ENCODE results near the gene GRAMD2B. TPM values are rescaled to one million over a fixed set of nuclear protein-coding genes. Genes with fewer than 3 reads are reported as not detected.
A peak's percentile ranks its signal among the peaks of the same experiment; 100 is the strongest.

GRAMD2B gene
- total RNA-seq, 4 donors from 2014 or later = 43.9 to 85.0 (median 52.3) TPM

DNA sequence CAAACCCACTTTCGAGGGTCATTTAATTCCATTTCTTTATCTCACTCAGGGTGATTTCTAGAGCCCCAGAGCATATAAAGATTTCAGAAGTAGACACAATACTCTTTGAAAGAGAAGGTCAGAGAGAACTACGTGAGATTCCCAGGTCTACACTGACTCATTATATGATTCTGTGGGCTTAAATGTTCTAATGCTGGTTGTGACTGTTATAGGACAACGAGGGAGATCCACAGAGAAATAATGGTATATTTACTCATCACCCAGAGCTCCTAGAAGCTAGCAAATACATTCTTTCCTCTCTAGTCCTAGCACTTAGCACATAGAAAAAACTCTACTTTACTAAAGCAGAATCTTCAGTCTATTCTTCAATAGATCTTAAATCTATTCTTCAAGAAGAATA, 39.4 kb upstream of the GRAMD2B start:
- H3K27me3 ChIP-seq = no peaks in the 10 kb centered on the region
- H3K4me1 ChIP-seq = peaks cover 11% of the 10 kb centered on the region
- no peak overlapping the region for H3K4me3 ChIP-seq
- H3K27ac ChIP-seq = no peak overlapping the region
- no peaks in the 10 kb centered on the region for H3K36me3 ChIP-seq
- H3K9me3 ChIP-seq = no peaks in the 10 kb centered on the region
- TF ChIP-seq POLR2A (IDR thresholded peaks at IDR 0.05) = no peak
- no peak for TF ChIP-seq POLR2AphosphoS5 (IDR thresholded peaks at IDR 0.05)
- TF ChIP-seq EP300 (IDR thresholded peaks at IDR 0.05) = no peak
- TF ChIP-seq, protein P1, sequence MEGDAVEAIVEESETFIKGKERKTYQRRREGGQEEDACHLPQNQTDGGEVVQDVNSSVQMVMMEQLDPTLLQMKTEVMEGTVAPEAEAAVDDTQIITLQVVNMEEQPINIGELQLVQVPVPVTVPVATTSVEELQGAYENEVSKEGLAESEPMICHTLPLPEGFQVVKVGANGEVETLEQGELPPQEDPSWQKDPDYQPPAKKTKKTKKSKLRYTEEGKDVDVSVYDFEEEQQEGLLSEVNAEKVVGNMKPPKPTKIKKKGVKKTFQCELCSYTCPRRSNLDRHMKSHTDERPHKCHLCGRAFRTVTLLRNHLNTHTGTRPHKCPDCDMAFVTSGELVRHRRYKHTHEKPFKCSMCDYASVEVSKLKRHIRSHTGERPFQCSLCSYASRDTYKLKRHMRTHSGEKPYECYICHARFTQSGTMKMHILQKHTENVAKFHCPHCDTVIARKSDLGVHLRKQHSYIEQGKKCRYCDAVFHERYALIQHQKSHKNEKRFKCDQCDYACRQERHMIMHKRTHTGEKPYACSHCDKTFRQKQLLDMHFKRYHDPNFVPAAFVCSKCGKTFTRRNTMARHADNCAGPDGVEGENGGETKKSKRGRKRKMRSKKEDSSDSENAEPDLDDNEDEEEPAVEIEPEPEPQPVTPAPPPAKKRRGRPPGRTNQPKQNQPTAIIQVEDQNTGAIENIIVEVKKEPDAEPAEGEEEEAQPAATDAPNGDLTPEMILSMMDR (IDR thresholded peaks at IDR 0.05) = no peak
- WGBS = 85% methylated on average over 3 of the region's 3 CpGs
- DNase-seq (ENCODE audit: low spot score in 2 of 2) = no peak

DNA sequence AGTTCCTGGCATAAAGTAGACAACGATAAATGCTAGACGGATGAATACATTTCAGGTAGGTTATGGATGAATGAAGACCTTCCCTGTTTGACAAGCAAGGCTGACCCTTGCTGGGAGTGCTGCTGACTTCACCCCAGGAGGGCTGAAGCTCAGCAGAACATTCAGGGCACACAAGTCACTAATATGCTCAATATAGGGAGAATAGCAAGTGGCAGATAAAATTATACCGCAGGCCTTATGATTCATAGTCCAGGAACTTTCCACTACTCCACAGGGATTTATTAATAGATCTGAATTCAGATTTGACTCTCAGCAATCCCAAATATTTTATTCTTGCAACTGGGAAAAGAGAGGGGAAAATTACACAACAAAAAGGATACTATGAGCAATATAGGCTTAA, 38.2 kb upstream of the GRAMD2B start:
- Histone ChIP-seq H3K27ac (peak overlapping the region; percentile 19), H3K36me3 (no peaks in the 10 kb centered on the region), H3K4me1 (peaks cover 11% of the 10 kb centered on the region), H3K9me3 (no peaks in the 10 kb centered on the region), H3K27me3 (no peaks in the 10 kb centered on the region), H3K4me3 (no peak overlapping the region)
- WGBS = 39% methylated on average over 3 of the region's 3 CpGs
- DNase-seq (ENCODE audit: low spot score in 2 of 2) = no peak
- TF ChIP-seq POLR2A (IDR thresholded peaks at IDR 0.05) = no peak
- TF ChIP-seq EP300 (IDR thresholded peaks at IDR 0.05) = no peak
- TF ChIP-seq POLR2AphosphoS5 (IDR thresholded peaks at IDR 0.05) = no peak
- TF ChIP-seq, protein P1 (IDR thresholded peaks at IDR 0.05) = no peak

DNA sequence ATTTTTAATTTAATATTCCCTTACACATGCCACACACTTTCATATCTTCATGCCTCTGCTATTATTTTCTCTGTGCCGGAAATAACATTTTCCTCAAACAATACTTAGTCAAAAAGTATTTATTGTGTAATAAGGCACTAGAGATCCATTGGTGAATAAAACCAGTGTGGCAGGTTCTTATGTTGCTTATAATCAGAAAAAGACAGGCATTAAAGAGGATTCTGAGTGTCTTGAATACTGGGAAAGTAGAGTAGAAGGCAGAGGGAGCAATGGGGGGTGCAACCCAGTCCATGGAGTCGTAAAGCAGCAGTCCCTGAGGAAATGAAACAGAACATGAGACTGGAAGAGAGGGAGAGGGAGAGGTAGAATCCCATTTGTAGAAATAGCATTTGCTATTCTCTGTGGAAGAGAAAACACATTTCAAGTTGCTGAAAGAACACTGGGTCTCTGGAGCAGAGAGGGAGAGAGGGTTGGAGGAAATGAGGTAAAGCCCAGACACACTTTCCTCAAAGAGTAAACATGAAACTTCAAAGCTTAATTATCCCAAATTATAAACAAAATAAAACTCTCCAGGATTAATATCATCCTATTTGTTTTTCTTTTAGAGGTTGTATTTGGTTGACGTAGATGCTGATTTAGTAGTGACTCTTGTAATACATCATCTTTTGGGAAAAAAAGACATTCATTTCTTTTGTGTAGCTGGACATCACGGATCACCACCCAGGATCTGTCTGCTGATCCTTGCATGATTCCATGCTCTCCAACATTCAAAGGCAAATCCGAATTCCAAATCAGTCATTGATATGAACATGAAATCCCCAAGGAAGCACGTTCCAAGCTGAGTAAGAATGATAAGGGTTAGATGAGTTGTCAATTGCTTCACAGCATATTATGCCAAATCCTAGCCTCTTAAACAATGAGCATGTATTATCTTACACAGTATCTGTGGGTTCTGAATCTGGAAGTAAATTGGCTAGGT, 37.4 kb upstream of the GRAMD2B start:
- TF ChIP-seq EP300 (IDR thresholded peaks at IDR 0.05) (no peak), POLR2A (IDR thresholded peaks at IDR 0.05) (no peak), POLR2AphosphoS5 (IDR thresholded peaks at IDR 0.05) (no peak)
- TF ChIP-seq, protein P1 (IDR thresholded peaks at IDR 0.05) = no peak
- no peaks in the 10 kb centered on the region for H3K36me3 ChIP-seq
- no peaks in the 10 kb centered on the region for H3K27me3 ChIP-seq
- no peak overlapping the region for H3K4me3 ChIP-seq
- no peaks in the 10 kb centered on the region for H3K9me3 ChIP-seq
- H3K27ac ChIP-seq = peak overlapping the region; percentile 19
- 65% methylated on average over 6 of the region's 6 CpGs for WGBS
- peaks cover 11% of the 10 kb centered on the region for H3K4me1 ChIP-seq
- no peak for DNase-seq (ENCODE audit: low spot score in 2 of 2)

DNA sequence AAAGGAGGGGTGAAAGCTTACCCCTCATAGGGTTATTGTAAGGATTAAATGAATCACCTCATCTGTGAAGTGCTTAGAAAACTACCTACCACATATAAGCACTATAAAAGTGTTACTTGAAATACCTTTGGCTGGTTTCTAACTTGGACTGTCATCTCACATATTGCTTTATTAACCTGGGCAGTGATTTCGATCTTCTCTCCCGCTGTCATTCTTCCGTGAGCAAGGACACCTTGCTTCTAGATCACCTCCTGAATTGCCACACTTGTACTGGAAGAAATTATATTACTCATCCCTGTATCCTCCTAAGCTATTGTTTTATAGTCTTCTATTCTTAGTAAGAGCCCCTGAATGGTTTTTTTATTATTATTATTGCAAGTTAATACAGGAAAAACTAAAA, 34.0 kb upstream of the GRAMD2B start:
- no peak overlapping the region for H3K4me3 ChIP-seq
- H3K27ac ChIP-seq = no peak overlapping the region
- H3K36me3 ChIP-seq = no peaks in the 10 kb centered on the region
- DNase-seq (ENCODE audit: low spot score in 2 of 2) = no peak
- 70% methylated on average over 3 of the region's 3 CpGs for WGBS
- H3K4me1 ChIP-seq = peaks cover 11% of the 10 kb centered on the region
- H3K9me3 ChIP-seq = no peaks in the 10 kb centered on the region
- H3K27me3 ChIP-seq = no peaks in the 10 kb centered on the region
- no peak for TF ChIP-seq POLR2A (IDR thresholded peaks at IDR 0.05)
- no peak for TF ChIP-seq EP300 (IDR thresholded peaks at IDR 0.05)
- no peak for TF ChIP-seq POLR2AphosphoS5 (IDR thresholded peaks at IDR 0.05)
- TF ChIP-seq, protein P1 (IDR thresholded peaks at IDR 0.05) = no peak

DNA sequence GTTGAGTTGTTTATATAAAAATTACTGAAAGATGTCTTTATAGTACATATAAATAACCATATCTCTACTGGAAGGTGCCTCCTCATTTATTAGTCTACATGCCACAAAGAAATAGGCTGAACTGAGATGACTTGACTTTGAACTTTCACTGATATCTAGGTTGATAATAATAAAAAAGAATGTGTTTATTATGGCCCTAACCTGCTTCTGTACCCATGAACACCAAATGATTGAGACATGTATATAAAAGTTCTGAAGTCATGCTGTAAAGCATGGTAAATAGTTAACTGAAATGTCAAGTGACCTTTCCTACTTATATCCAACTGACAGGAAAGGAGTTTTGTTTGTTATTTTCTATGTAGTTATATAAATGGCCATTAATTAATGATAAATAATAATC, 33.2 kb upstream of the GRAMD2B start:
- TF ChIP-seq POLR2AphosphoS5 (IDR thresholded peaks at IDR 0.05) (no peak), POLR2A (IDR thresholded peaks at IDR 0.05) (no peak), EP300 (IDR thresholded peaks at IDR 0.05) (no peak)
- TF ChIP-seq, protein P1 (IDR thresholded peaks at IDR 0.05) = no peak
- Histone ChIP-seq H3K27me3 (no peaks in the 10 kb centered on the region), H3K4me1 (peaks cover 9% of the 10 kb centered on the region), H3K9me3 (no peaks in the 10 kb centered on the region), H3K4me3 (no peak overlapping the region), H3K27ac (no peak overlapping the region), H3K36me3 (no peaks in the 10 kb centered on the region)
- DNase-seq (ENCODE audit: low spot score in 2 of 2) = no peak

All from suprapubic skin (tissue), 4 donors.